Fibroblast of pulmonary artery (primary cell): Measurements from ENCODE around the gene ZDHHC7.
A peak's percentile ranks its signal among the peaks of the same experiment; 100 is the strongest.

Experiments used
- DNase-seq: peaks from one replicate; pipeline ENCODE4 v3.0.0-alpha.2; 2010; ENCODE audit warnings: low read depth
- H3K4me3 ChIP-seq: replicated peaks from 2 replicates; pipeline ENCODE4 v1.5.1; 2011; ENCODE audit warnings: low read depth, mild to moderate bottlenecking, control low read depth, low read length, moderate library complexity
- CTCF ChIP-seq: IDR thresholded peaks from 2 replicates; pipeline ENCODE4 v1.5.1; 2011; ENCODE audit warnings: mild to moderate bottlenecking, control low read depth, low read length, inconsistent platforms; ENCODE audit errors: missing control alignments

Gene ZDHHC7

DNA sequence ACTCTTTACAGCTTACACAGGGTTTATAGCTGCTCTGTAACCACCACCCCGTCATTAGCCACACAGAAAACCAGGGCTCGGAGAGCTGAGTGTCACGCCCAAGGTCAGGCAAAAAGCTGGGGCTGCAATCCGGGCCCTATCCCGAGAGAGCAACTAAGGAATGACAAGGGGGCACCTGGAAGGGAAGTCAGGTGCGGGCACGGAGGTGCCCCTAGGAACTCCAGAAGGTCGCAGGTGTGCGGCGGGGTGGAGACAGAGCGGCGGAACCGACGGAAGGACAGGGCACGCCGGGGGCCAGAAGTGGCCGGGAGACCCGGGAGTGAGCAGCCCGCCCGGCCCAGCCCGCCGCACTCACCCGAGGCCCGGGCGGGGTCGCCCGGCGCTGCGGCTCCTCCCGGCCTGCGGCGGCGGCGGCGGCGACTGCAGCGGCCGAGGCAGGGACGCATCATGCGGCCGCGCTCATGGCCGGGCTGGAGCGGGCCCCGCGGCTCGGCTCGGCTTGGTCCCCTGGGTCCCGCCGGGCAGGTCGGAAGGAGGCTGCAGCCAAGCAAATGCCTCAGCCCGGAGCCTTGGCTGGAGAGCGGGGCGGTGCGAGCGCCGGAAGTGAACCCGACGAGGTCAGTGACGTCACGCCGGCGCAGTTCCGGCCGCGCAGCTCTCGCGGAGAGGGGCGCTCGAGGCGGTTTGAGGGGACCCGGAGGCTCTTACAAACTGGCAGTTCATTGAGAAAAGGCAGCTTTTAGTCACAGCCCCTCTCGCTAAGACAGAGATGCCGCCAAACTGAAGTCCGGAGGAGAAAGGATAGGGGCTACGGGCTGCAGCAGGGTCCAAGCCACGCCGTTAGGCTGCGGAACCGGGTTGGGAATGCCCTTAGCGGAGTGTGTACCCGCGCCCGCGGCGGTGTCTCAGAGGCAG is at the start of gene ZDHHC7:
Gene ZDHHC7 (minus strand): TSS at position 605 of the 915 bp plus-strand sequence. CDS start 20,917 bp downstream, outside the sequence.
- no peak for TF ChIP-seq CTCF
- DNase-seq, result peak; percentile 87
- H3K4me3 ChIP-seq, result peak within 1 kb of the TSS; percentile 97

GRCh38 chr16:85058909-85059308 is 47.6 kb upstream of the ZDHHC7 start:
- no peak overlapping the region for H3K4me3 ChIP-seq
- no peak for TF ChIP-seq CTCF
- no peak for DNase-seq

DNA sequence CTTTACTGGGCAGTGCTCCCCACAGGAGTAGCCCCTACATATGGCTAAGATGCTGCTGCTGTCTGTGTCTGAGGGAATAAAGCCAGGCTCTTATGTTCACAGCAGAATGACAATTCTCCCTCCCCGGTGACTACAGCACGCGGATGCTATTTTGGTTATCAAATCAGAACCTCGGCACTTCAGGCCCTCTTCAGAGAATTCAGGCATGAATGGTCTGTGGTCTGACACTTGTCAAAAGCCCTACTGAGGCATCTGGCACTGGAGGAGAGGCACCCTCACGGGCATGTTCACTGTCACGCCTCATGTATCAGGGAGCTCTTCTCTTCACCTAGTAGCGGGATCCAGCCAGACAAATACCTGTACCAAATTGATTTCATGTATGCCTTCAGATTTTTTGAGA is 46.6 kb upstream of the ZDHHC7 start:
- no peak overlapping the region for H3K4me3 ChIP-seq
- DNase-seq, result no peak
- no peak for TF ChIP-seq CTCF

DNA sequence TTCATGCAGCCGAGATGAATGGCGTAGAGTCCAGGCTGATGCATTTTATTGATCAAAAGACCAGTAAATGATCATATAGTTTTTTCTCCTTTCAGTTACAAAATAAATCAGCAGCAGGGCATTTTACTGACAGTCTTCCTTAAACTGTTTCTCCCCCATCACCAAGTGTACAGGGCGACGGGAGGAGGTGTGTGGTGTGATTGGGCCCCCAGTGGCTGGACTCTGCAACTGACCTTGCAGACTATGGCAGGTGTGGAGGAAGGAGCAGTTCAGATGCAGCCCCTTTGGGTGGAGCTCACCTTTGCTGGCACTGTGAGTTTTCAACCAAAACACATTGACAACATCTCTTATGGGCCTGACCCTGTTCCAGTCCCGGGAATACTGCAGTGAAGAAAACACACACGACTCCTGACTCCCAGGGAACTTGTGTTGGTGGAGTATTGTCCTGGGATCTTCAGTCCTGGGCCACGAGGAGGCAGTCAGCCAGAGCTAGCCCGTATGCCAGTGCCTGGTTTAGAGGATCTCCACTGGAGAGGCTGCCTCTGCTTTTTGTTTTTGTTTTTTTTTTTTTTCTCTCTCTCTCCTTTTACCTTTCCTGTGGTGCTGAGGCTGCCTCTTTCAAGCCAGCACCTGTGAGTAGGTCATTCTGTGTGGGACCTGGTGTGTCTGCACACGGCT is 46.0 kb upstream of the ZDHHC7 start:
- TF ChIP-seq CTCF, result peak; percentile 17
- H3K4me3 ChIP-seq, result no peak overlapping the region
- no peak for DNase-seq

DNA sequence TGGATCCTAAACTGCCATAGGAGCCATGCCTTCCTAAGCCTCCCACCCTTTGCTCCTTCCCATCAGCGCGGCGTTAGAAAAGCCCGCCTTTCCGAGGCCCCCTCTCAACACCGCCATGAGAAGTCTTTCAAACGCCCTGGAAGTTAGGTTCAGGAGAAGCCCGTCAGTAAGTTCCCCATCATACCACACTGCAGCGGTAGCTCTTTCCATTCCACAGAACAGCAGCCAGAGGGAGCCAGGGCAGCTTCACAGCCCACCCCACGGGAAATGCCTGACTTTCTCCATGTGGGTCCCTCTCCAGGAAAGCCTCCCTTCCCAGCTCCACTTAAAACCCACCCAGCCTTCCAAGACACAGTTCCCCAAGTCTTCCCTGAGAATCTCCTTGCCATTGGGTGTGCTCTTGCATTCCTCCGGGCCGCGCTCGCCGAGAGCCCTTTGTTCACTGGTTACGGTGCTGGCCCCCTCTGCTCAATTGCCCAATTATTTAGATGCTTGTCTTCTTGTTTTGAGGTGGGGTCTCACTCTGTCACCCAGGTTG is 44.9 kb upstream of the ZDHHC7 start:
- peak; percentile 30 for DNase-seq
- H3K4me3 ChIP-seq, result no peak overlapping the region
- peak; percentile 53 for TF ChIP-seq CTCF

DNA sequence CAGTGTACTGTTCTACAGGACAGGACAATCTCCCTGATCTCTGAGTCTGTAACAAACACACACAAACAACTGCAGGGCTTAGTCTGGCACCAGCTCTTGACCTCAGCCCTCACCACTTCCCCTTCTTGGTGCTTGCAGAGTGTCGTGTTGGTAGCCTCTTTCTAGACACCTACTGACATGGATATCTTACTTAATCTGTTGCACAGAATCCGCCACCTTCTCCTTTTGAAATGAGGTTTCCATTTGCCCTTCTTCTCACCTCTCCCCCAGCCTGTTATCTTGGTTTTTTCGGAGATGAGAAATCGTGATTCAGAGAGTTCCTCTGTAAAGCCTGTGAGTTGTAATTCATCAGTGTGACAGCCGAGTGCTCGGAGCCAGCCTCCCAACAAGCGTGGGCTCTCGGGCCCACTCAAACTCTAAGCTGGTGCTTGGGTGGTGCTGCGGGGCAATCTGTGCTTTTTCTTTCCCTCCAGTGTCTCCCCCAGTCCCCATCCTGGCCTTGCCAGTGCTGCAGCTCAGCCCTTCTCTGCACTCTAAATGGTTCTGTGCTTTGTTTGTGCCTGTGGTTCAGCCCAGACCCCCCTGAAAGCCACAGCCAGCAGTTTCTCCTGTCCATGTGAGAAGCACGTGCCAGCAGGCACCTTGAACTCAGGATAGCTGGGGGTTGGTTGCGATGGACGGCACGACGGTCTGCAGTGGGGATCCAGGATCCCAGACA is 44.3 kb upstream of the ZDHHC7 start:
- DNase-seq, result peak; percentile 64
- TF ChIP-seq CTCF, result no peak
- H3K4me3 ChIP-seq, result peak overlapping the region; percentile 46
